ENCODE data around the gene SLC13A1.
"Not testable (repeated sequence)": the region's sequence is repeated elsewhere in the genome, so short reads cannot be mapped to it uniquely, and the experiment has no call there.

SLC13A1 gene

GRCh38 chr7:123199883-123200282 lies at the start of gene SLC13A1:
SLC13A1 (minus strand) TSS chr7:123199969; CDS start chr7:123199946, 23 bp downstream.
- no peak for DNase-seq (ENCODE audit: low read depth)

GRCh38 chr7:123244768-123245167 lies 45.0 kb upstream of the SLC13A1 start:
- no peak for DNase-seq (ENCODE audit: low read depth)

GRCh38 chr7:123242467-123243092 lies 42.8 kb upstream of the SLC13A1 start:
- DNase-seq (ENCODE audit: low read depth) = no peak

GRCh38 chr7:123241809-123242208 lies 42.0 kb upstream of the SLC13A1 start:
- no peak for DNase-seq (ENCODE audit: low read depth)

- DNase-seq (ENCODE audit: low read depth) = no peak
These were observed 31.5 kb upstream of the SLC13A1 start for GRCh38 chr7:123231021-123232000.

- no peak for DNase-seq (ENCODE audit: low read depth)
These were observed 30.8 kb upstream of the SLC13A1 start for GRCh38 chr7:123230603-123231002.

- no peak for DNase-seq (ENCODE audit: low read depth)
These were observed 30.4 kb upstream of the SLC13A1 start for GRCh38 chr7:123230147-123230546.

GRCh38 chr7:123229426-123229825 lies 29.7 kb upstream of the SLC13A1 start:
- no peak for DNase-seq (ENCODE audit: low read depth)

GRCh38 chr7:123227666-123228065 lies 27.9 kb upstream of the SLC13A1 start:
- not testable (repeated sequence) for DNase-seq (ENCODE audit: low read depth)

- no peak for DNase-seq (ENCODE audit: low read depth)
These were observed 20.6 kb upstream of the SLC13A1 start for GRCh38 chr7:123220396-123220795.

GRCh38 chr7:123218866-123219265 lies 19.1 kb upstream of the SLC13A1 start:
- no peak for DNase-seq (ENCODE audit: low read depth)

GRCh38 chr7:123216825-123217224 lies 17.1 kb upstream of the SLC13A1 start:
- no peak for DNase-seq (ENCODE audit: low read depth)

- DNase-seq (ENCODE audit: low read depth) = no peak
These were observed 15.6 kb upstream of the SLC13A1 start for GRCh38 chr7:123215350-123215749.

- no peak for DNase-seq (ENCODE audit: low read depth)
These were observed 11.8 kb upstream of the SLC13A1 start for GRCh38 chr7:123211545-123211944.

- no peak for DNase-seq (ENCODE audit: low read depth)
These were observed 11.2 kb upstream of the SLC13A1 start for GRCh38 chr7:123210986-123211385.

- no peak for DNase-seq (ENCODE audit: low read depth)
These were observed 10.0 kb upstream of the SLC13A1 start for GRCh38 chr7:123209786-123210185.

- no peak for DNase-seq (ENCODE audit: low read depth)
These were observed 9.0 kb upstream of the SLC13A1 start for GRCh38 chr7:123208793-123209192.

GRCh38 chr7:123204206-123204835 lies 4.6 kb upstream of the SLC13A1 start:
- DNase-seq (ENCODE audit: low read depth) = no peak

GRCh38 chr7:123201901-123202300 lies 2.1 kb upstream of the SLC13A1 start:
- DNase-seq (ENCODE audit: low read depth) = no peak

- DNase-seq (ENCODE audit: low read depth) = no peak
These were observed 809 bp downstream of the SLC13A1 start for GRCh38 chr7:123198668-123199652.

- DNase-seq (ENCODE audit: low read depth) = no peak
These were observed 1.7 kb downstream of the SLC13A1 start for GRCh38 chr7:123198111-123198510.

GRCh38 chr7:123193235-123193634 lies 6.5 kb downstream of the SLC13A1 start:
- no peak for DNase-seq (ENCODE audit: low read depth)
